ENCODE results near the gene NFAM1. TPM values are rescaled to one million over a fixed set of nuclear protein-coding genes. Genes with fewer than 3 reads are reported as not detected.

The NFAM1 gene
- polyA plus RNA-seq, 3 donors, result 0.65 to 1.6 (median 1.1) TPM

- no peak for DNase-seq (ENCODE audit: extremely low read depth in 1 of 11, low read depth in 9 of 11, low spot score in 4 of 11)
Measured at GRCh38 chr22:42346722-42347121, 85.5 kb downstream of the NFAM1 start.

GRCh38 chr22:42345458-42345857, 86.7 kb downstream of the NFAM1 start:
- DNase-seq (ENCODE audit: extremely low read depth in 1 of 11, low read depth in 9 of 11, low spot score in 4 of 11), result no peak

- DNase-seq (ENCODE audit: extremely low read depth in 1 of 11, low read depth in 9 of 11, low spot score in 4 of 11), result no peak
Measured at GRCh38 chr22:42344361-42344905, 87.8 kb downstream of the NFAM1 start.

- DNase-seq (ENCODE audit: extremely low read depth in 1 of 11, low read depth in 9 of 11, low spot score in 4 of 11), result no peak
Measured at GRCh38 chr22:42343531-42344081, 88.6 kb downstream of the NFAM1 start.

GRCh38 chr22:42343121-42343454, 89.1 kb downstream of the NFAM1 start:
- peak in 1 of 11 donors; percentile 34 for DNase-seq (ENCODE audit: extremely low read depth in 1 of 11, low read depth in 9 of 11, low spot score in 4 of 11)

- DNase-seq (ENCODE audit: extremely low read depth in 1 of 11, low read depth in 9 of 11, low spot score in 4 of 11), result no peak
Measured at GRCh38 chr22:42342426-42343120, 89.6 kb downstream of the NFAM1 start.

- no peak for DNase-seq (ENCODE audit: extremely low read depth in 1 of 11, low read depth in 9 of 11, low spot score in 4 of 11)
Measured at GRCh38 chr22:42341779-42342178, 90.4 kb downstream of the NFAM1 start.

- no peak for DNase-seq (ENCODE audit: extremely low read depth in 1 of 11, low read depth in 9 of 11, low spot score in 4 of 11)
Measured at GRCh38 chr22:42340829-42341383, 91.3 kb downstream of the NFAM1 start.

- DNase-seq (ENCODE audit: extremely low read depth in 1 of 11, low read depth in 9 of 11, low spot score in 4 of 11), result no peak
Measured at GRCh38 chr22:42340150-42340549, 92.1 kb downstream of the NFAM1 start.

- no peak for DNase-seq (ENCODE audit: extremely low read depth in 1 of 11, low read depth in 9 of 11, low spot score in 4 of 11)
Measured at GRCh38 chr22:42338479-42338878, 93.7 kb downstream of the NFAM1 start.

GRCh38 chr22:42337356-42337755, 94.8 kb downstream of the NFAM1 start:
- DNase-seq (ENCODE audit: extremely low read depth in 1 of 11, low read depth in 9 of 11, low spot score in 4 of 11), result no peak

GRCh38 chr22:42336527-42337227, 95.5 kb downstream of the NFAM1 start:
- DNase-seq (ENCODE audit: extremely low read depth in 1 of 11, low read depth in 9 of 11, low spot score in 4 of 11), result no peak

GRCh38 chr22:42335839-42336378, 96.3 kb downstream of the NFAM1 start:
- DNase-seq (ENCODE audit: extremely low read depth in 1 of 11, low read depth in 9 of 11, low spot score in 4 of 11), result no peak

- no peak for DNase-seq (ENCODE audit: extremely low read depth in 1 of 11, low read depth in 9 of 11, low spot score in 4 of 11)
Measured at GRCh38 chr22:42334875-42335512, 97.2 kb downstream of the NFAM1 start.

- DNase-seq (ENCODE audit: extremely low read depth in 1 of 11, low read depth in 9 of 11, low spot score in 4 of 11), result no peak
Measured at GRCh38 chr22:42333544-42333943, 98.7 kb downstream of the NFAM1 start.

- no peak for DNase-seq (ENCODE audit: extremely low read depth in 1 of 11, low read depth in 9 of 11, low spot score in 4 of 11)
Measured at GRCh38 chr22:42332089-42332488, 100.1 kb downstream of the NFAM1 start.

GRCh38 chr22:42331014-42331413, 101.2 kb downstream of the NFAM1 start:
- DNase-seq (ENCODE audit: extremely low read depth in 1 of 11, low read depth in 9 of 11, low spot score in 4 of 11), result no peak

All from renal cortex interstitium (tissue), 11 donors.